Measurements from ENCODE around the gene DNAAF5.
"Not testable (repeated sequence)": the region's sequence is repeated elsewhere in the genome, so short reads cannot be mapped to it uniquely, and the experiment has no call there.

The DNAAF5 gene

DNA sequence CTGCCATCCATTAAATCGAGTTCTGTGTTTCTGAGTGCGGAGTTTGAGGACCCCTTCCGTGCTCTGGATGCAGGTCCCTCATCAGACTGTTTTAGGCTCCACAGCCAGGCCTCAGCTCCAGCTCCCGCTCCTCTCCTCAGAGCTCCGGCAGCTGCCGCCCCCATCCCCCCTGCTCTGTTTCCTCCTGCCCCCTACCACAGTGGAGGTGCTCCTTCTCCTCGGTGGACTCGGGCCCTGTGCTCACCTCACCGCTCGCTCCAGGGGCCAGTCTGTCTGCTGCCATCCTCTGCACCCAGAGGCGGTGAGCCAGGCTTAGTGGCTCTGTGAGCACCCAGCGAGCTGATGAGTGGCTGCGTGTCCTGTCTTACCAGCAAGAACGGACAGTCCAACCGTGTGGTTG, 21.9 kb downstream of the DNAAF5 start:
- DNase-seq = no peak

DNA sequence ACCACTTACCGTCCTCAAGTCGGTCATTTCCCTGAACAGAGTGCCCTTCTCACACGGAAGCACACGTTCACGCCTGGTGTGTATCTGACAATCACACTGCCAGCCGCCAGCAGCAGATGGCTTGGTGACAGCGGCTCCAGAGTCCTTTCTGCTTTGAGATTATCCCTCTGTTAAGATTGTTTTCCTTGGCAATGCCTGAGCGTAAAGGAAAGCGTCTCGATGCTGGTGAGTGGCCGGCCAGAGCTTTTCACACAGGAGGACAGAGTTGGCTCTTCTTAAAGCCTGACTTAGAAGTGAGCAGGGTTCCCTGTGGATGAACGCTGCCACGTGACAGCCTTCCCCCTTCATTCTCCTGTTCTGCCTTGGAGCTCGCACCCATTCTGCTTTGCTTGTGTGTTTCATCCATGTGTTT, 22.6 kb downstream of the DNAAF5 start:
- no peak for DNase-seq

DNA sequence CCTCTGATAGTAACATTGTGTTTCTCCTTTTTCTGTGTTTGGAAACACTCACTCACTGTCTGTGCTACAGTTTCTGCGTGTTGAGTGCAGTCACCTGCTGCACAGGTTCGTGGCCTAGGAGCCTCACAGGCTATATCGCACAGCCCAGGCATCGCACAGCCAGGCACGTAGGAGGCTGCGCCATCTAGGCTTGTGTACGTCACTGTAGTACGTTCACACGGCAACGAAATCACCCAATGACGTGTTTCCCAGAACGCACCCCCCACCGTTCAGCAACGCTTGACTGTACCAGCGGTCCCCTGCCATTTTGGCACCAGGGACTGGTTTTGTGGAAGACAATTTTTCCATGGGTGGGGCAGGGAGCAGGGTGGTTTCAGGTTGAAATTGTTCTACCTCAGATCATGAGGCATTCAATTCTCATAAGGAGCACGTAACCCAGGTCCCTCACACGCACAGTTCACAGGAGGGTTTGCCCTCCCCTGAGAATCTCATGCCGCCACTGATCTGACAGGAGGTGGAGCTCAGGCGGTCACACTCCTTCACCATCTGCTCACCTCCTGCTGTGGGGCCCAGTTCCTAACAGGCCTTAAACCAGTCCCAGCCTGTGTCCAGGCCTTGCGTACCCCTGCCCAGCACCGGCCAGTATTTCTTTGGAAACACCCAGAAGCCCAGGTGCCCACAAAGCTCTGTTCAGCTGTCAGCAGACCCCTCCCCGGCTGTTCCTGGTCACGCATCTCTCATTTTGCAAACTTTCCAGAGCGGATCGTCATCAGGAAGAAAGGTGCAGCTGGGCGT, 23.8 kb downstream of the DNAAF5 start:
- DNase-seq = no peak

DNA sequence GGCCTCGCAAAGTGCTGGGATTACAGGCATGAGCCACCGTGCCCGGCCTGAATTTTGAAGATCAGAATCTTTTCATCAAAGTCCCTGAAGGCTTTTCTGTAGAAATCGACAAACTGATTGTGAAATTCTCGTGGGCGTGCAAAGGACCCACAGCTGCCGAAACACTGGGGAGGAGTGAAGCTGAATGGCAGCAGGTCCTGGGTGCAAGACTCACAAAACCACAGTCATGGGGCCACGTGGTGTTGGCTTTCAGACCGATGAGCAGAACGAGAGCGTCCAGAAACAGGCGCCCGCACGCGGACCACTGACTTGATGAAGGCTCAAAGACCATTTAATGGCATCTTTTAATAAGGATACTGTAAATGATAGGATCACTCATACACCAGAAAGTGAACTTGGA, 25.3 kb downstream of the DNAAF5 start:
- DNase-seq = no peak

DNA sequence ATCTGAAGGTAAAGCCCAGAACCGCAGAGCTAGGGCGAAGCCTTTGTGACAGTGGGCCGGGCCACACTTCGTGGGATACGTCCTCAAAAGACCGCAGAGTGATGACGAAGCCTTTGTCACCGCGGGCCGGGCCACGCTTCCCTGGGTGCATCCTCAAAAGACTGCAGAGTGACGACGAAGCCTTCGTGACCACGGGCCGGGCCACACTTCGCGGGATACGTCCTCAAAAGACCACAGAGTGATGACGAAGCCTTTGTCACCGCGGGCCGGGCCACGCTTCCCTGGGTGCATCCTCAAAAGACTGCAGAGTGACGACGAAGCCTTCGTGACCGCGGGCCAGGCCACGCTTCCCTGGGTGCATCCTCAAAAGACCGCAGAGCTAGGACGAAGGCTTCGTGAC, 25.8 kb downstream of the DNAAF5 start:
- DNase-seq = not testable (repeated sequence)

DNA sequence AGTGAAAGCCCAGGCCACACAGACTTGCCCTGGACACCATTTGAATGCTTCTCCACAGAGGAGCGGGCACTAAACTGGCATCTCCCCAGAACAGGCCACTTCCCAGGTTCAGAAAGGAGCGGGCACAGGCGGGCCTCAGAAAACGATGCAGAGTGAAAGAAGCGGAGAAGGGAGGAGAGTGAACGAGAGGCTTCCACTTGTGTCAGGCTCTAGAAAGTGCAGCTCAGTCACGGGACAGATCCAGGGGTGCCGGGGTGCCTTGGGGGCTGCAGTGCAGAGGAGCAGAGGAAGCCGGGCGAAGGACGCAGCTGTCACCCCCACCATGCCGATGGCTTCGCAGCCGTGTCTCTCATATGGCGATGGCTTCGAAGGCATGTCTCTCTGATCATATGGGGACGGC, 26.7 kb downstream of the DNAAF5 start:
- no peak for DNase-seq

DNA sequence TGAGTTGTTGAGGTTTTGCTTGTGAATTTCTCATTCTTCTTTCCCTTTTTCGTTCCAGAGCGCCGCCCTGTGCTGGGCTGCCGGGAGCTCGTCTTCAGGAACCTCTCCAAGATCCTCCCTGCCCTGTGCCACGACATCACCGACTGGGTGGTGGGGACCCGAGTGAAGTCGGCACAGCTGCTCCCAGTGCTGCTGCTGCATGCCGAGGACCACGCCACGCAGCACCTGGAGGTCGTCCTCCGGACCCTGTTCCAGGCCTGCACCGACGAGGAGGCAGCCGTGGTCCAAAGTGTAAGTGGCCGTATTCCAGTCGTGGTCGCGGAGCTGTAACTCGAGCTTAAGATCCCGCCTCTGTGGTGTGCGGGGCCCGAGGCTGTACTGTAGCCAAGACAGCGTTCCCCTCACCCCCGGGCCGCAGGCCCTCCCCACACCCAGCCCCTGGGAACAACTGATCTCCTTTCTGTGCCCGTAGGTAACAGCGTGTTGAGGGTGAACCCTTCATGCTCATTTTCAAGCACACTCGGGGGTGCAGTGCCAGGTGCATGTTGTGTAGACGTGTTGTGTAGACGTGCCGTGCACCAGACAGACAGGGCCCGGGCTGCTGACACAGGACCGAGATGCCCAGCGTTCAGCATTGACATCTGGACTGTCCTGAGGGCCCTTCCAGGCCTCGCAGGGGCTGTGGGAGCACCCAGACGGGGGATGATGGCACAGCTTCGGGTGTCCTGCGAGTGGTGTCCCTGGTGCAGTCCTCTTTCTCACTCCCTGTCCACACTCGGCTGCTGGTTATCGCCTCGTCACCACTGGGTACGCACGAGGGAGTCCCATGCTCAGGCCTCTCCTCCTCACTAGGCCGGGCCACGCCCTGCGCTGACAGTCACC, 28.3 kb downstream of the DNAAF5 start:
- DNase-seq = no peak

DNA sequence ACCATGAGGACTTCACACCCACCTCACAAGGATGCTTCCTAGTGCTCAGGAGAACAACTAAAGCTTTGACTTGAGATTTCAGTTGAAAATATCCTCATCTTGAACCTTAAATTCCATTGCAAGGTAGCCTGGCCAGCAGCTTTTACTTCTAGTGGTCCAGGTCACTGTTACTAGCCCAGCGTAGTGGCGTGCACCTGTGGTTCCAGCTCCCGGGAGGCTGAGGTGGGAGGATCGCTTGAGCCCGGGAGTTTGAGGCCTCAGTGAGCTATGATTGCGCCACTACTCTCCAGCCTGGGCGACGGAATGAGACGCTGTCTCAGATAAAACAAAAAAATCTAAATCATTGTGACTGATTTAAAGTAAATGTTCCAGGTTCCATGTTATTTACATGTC, 28.9 kb downstream of the DNAAF5 start:
- DNase-seq = no peak

DNA sequence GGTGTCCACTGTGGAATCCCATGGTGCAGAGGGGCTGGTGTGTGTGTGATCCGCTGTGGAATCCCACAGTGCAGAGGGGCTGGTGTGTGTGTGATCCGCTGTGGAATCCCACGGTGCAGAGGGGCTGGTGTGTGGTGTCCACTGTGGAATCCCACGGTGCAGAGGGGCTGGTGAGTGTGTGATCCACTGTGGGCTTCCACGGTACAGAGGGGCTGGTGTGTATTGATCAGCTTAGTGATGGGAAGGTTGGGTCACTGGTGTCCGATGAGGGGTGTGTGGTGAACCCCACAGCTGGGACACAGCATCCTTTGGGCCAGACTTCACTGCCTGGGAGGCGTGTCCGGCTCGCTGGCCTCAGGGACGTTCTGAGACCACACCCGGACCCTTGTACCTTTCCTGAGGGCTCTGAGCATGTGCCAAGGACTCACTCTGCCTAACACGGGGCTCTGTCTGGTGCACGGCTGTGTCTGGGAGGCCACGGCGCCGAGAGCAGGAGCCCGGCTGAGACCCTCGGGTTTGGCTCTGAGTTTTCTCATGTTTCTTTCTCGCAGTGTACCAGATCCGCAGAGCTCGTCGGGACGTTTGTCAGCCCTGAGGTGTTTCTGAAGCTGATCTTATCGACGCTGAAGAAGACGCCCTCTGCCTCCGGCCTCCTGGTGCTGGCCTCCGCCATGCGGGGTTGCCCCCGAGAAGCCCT, 29.9 kb downstream of the DNAAF5 start:
- DNase-seq = no peak

DNA sequence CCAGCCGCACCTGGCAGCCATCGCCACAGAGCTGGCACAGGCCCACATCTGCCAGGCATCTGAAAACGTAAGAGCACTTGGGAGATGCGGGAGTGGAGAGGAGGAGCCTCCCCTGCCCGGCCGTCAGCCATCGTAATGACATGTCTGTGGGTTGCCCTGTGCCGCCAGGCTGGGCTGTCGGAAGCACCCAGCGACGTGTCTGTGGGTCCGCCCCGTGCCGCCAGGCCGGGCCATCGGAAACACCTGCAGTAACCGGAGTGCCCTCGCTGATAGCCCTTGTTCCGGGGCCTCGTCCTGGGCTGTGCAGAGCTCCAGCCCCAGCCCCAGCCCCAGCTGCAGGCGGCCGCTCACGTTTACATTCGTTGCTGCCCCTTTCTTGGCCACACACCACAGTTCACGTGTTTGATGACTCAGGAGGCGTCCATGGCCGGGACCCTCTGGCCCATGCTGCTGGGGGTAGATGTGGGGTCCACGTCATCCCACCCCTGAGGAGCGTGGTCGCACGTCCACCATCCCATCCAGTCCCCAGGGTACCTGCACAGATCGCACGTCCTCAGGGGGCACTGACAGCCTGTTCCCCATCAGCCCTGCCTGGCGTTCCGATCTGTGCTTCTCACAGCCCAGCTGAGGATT, 30.5 kb downstream of the DNAAF5 start:
- no peak for DNase-seq

DNA sequence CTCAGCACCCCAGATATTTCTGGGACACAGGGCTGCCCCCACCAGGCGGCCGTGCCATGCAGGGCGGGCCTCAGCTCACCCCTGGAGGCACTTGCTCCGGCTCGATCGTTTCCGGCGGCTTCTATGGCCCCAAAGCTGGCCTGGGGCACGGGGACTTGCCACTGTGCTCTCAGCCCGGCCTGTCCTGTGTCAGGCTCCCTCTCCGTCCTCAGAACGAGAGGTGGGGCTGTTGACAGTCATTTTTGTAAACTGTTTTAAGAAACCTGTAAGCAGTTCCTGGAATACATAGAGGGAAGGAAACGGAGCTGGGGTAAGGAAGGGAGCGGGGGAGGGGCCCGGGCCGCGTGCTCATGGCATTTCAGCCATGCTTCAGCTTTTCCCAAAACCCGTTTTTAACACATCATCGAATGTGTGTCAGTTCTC, 31.3 kb downstream of the DNAAF5 start:
- DNase-seq = no peak

DNA sequence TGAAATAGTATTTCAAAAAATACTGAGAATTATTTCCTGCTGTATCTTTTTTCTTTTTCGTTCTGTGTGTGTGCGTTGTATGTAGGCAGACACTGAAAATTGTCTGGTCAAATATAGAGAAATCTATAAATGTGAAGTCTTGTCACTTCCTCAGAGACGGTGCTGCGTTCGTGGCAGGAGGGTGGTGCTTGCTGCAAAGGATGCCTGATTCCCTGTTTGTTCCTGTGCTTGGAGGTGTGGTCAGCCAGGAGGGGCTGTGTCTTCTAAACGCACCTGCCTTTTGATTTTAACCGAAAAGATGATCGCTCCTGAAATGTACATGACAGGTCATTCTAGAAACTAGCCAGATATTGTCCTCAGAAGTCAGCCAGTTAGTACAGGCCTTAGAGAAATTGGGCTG, 33.1 kb downstream of the DNAAF5 start:
- no peak for DNase-seq

DNA sequence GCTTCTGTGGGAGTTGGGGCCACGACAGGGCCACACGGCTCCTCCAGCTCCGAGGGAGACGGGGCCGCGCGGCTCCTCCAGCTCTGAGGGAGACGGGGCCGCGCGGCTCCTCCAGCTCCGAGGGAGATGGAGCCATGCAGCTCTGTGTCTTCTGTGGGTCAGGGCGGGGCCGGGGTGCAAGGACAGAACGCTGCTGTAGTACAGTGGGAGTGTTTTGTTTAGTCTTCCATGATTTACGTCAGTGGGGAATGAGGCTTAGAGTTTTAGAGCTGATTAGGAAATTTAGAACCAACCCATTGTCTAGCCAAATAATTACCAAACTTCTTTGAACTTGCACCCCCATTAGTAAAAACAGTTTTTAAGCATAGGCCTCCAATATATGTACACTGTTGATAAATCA, 33.5 kb downstream of the DNAAF5 start:
- DNase-seq = no peak

DNA sequence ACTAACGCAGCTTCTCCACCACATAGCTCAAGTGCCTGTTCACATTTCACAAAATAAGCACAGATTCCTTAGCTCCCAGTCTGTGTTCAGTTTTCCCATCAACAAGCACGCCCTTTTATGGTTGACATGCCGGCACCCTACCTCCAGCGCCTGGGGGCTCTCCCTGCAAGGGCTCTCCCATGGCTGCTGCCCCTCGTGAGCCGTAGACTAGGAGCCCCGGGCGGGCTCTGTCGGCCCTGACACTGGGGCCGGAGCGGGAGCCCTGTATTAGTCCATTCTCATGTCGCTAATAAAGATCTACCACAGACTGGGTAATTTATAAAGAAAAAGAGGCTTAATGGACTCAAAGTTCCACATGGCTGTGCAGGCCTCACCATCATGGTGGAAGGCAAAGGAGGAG, 34.6 kb downstream of the DNAAF5 start:
- no peak for DNase-seq

DNA sequence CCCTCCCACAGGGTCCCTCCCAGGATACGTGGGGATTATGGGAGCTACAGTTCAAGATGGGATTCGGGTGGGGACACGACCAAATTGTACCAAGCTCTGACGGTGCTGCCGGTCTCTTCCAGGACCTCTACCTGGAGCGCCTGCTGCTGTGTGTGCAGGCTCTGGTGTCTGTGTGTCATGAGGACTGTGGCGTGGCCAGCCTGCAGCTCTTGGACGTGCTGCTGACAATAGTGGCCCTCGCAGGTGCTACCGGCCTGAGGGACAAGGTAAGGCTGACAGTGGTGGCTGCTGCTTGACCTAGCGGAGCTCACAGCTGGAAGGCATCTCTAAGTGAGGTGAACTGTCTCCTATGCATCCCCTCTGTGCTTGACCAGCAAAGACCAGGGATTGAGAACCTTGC, 35.1 kb downstream of the DNAAF5 start:
- DNase-seq = no peak

DNA sequence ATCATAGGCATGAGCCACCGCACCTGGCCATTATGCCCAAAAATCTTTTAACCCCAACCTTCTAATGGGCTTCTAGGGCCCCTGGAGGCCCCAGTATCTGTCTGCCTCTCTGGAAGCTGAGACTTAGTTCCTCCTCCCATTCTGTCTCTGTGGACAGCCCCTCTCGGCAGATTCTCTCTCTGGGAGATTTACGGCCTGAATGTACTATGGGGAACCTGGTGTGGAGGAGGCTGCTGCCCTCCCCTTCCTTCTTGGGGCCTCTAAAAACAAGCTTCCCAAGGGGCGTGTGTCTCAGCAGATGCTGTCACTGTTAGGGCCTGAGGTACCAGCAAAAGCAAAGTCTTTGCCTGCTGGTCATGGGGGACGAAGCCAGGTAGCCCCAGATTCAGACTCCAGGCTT, 36.4 kb downstream of the DNAAF5 start:
- no peak for DNase-seq

DNA sequence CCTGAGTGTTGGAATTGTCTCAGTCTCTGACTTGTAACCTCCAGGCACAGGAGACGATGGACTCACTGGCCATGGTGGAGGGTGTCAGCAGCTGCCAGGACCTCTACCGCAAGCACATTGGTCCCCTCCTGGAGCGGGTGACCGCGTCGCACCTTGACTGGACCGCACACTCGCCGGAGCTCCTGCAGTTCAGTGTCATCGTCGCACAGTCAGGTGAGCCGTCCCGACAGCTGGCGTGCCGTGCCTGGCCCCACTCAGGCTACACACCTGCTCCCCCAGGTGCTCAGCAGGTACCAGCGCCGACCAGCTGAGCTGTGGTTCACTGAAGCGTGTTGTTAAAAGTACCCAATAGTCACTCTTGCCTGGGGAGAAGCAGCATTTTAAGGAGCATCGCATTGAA, 37.3 kb downstream of the DNAAF5 start:
- no peak for DNase-seq

DNA sequence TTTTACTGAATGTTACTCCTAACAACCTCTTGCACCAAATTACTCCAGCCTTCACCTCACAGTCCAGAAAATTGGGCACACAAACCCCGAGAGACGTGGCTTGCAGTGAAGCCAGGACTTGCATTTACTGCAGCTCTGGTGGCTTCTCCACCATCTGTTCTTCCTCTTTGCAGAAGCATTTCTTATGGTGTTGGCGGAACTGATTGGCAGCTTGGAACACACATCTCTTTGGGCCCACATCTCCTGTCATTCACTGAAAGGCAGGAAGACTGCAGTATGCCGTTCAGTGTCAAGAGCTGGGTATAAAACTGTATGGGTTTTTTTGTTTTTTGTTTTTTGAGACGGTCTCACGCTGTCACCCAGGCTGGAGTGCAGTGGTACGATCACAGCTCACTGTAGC, 38.9 kb downstream of the DNAAF5 start:
- DNase-seq = no peak

DNA sequence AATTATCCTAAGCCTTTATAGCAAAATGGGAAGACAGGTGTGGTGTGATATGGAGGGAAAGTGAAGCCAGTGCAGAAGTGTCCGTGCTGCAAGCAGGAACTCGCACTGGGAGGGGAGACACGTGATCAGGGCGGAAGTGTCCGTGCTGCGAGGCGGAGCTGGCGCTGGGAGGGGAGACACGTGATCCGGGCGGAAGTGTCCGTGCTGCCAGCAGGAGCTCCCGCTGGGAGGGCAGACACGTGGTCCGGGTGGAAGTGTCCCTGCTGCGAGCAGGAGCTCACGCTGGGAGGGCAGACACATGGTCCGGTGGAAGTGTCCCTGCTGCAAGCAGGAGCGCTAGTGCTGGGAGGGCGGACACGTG, 41.1 kb downstream of the DNAAF5 start:
- no peak for DNase-seq

DNA sequence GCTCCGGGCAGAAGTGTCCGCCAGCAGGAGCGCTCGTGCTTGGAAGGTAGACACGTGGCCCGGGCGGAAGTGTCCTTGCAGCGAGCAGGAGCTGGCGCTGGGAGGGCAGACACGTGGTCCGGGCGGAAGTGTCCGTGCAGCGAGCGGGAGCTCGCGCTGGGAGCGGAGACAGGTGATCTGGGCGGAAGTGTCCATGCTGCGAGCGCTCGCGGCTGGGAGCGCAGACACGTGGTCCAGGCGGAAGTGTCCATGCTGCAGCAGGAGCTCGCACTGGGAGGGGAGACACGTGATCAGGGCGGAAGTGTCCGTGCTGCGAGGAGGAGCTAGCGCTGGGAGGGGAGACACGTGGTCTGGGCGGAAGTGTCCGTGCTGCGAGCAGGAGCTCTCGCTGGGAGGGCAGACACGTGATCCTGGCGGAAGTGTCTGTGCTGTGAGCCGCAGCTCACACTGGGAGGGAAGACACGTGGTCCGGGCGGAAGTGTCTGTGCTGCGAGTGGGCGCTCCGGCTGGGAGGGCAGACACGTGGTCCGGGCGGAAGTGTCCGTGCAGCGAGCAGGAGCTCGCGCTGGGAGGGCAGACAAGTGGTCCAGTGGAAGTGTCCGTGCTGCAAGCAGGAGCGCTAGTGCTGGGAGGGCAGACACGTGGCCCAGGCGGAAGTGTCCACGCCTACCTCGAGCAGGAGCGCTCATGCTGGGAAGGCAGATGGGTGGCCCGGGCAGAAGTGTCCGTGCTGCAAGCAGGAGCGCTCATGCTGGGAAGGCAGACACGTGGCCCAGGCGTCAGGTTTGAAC, 41.6 kb downstream of the DNAAF5 start:
- DNase-seq = no peak

DNA sequence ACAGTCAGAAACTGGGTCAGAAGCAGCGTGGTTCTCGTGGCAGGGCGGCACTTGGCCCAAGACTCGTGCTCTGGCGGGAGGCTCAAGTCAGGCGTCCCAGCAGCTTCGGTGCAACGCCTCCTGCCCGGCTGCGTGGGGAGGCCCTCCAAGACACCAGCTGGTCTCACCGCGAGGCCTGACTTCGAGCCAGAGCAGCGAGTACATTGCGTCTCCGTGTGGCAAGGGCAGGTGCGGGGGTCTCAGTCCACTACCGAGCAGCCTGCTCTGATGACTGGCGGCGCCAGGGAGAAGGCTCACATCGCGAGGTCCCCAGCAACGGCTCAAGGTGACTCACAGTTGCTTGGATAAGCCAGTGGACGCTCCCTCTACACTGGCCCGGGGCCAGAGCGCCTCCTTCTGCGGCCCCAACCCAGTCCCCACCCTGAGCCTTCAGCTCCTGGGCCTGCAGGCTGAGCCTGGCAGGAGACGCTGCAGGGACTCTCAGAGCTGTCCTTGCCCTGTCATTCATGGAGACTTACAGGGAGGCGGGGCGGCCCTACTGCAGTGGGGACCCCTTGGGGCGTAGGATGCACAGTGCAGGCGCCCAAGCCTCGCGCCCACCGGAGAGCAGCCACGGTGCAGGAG, 42.5 kb downstream of the DNAAF5 start:
- no peak for DNase-seq

DNA sequence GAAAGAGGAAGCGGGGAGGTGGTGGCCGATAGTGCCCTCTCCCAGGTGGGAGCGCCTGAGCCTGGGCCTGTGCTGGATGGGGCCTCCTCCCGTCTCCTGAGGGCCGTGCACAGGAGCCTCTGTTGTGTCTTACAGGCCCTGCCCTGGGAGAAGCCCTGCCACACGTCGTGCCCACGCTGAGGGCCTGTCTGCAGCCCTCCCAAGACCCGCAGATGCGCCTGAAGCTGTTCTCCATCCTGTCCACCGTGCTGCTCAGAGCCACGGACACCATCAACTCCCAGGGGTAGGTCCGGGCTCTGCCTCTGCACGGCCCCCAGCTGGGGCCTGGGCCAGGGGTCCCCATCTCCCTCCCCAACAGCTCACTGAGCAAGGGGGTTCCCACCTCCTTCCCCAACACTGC, 43.8 kb downstream of the DNAAF5 start:
- no peak for DNase-seq

Data from NCI-H226 (cell line).